GM18508 (cell line): Measurements from ENCODE around the gene SULF2.
"Not testable (repeated sequence)": the region's sequence is repeated elsewhere in the genome, so short reads cannot be mapped to it uniquely, and the experiment has no call there.

Source experiments
- ATAC-seq: cut with Tn5 transposase; IDR thresholded peaks from one replicate; pipeline ENCODE4 v1.9.1; 2021; ENCODE audit warnings: moderate number of reproducible peaks; ENCODE audit not compliant: insufficient read depth, unreplicated experiment

Gene SULF2

GRCh38 chr20:47785311-47785853 lies at the start of gene SULF2:
Gene SULF2, minus strand, starts transcription at chr20:47785481. Its CDS starts 28,118 bp downstream, at chr20:47757363.
- no peak for ATAC-seq

GRCh38 chr20:47831675-47832074 lies 46.4 kb upstream of the SULF2 start:
- not testable (repeated sequence) for ATAC-seq

GRCh38 chr20:47826716-47827115 lies 41.4 kb upstream of the SULF2 start:
- not testable (repeated sequence) for ATAC-seq

GRCh38 chr20:47826006-47826405 lies 40.7 kb upstream of the SULF2 start:
- not testable (repeated sequence) for ATAC-seq

- no peak for ATAC-seq
Observed at GRCh38 chr20:47825011-47825762, 39.9 kb upstream of the SULF2 start.

GRCh38 chr20:47823941-47824340 lies 38.7 kb upstream of the SULF2 start:
- ATAC-seq: not testable (repeated sequence)

GRCh38 chr20:47821481-47822100 lies 36.3 kb upstream of the SULF2 start:
- ATAC-seq: no peak

GRCh38 chr20:47818996-47819609 lies 33.8 kb upstream of the SULF2 start:
- no peak for ATAC-seq

- no peak for ATAC-seq
Observed at GRCh38 chr20:47818466-47818865, 33.2 kb upstream of the SULF2 start.

- no peak for ATAC-seq
Observed at GRCh38 chr20:47818016-47818415, 32.7 kb upstream of the SULF2 start.

- ATAC-seq: no peak
Observed at GRCh38 chr20:47817573-47817972, 32.3 kb upstream of the SULF2 start.

- ATAC-seq: no peak
Observed at GRCh38 chr20:47816487-47817451, 31.5 kb upstream of the SULF2 start.

- ATAC-seq: no peak
Observed at GRCh38 chr20:47815866-47816265, 30.6 kb upstream of the SULF2 start.

GRCh38 chr20:47815416-47815806 lies 30.1 kb upstream of the SULF2 start:
- ATAC-seq: no peak

- ATAC-seq: no peak
Observed at GRCh38 chr20:47814632-47815415, 29.5 kb upstream of the SULF2 start.

- ATAC-seq: no peak
Observed at GRCh38 chr20:47810721-47811347, 25.6 kb upstream of the SULF2 start.

GRCh38 chr20:47810116-47810677 lies 24.9 kb upstream of the SULF2 start:
- ATAC-seq: no peak

- ATAC-seq: no peak
Observed at GRCh38 chr20:47809161-47809960, 24.1 kb upstream of the SULF2 start.
